NCI-H774 (cell line): Measurements from ENCODE around the gene CXCL12.

Experiments used
- DNase-seq: peaks from one replicate; lab custom pipeline; 2025; lab: John Stamatoyannopoulos, UW

The CXCL12 gene

GRCh38 chr10:44362866-44363711 lies 21.8 kb downstream of the CXCL12 start:
- no peak for DNase-seq

GRCh38 chr10:44361109-44361508 lies 23.8 kb downstream of the CXCL12 start:
- DNase-seq, result no peak

- no peak for DNase-seq
Observed at GRCh38 chr10:44358080-44358771, 26.7 kb downstream of the CXCL12 start.

- no peak for DNase-seq
Observed at GRCh38 chr10:44357023-44357540, 27.8 kb downstream of the CXCL12 start.

- no peak for DNase-seq
Observed at GRCh38 chr10:44356139-44357022, 28.5 kb downstream of the CXCL12 start.

DNA sequence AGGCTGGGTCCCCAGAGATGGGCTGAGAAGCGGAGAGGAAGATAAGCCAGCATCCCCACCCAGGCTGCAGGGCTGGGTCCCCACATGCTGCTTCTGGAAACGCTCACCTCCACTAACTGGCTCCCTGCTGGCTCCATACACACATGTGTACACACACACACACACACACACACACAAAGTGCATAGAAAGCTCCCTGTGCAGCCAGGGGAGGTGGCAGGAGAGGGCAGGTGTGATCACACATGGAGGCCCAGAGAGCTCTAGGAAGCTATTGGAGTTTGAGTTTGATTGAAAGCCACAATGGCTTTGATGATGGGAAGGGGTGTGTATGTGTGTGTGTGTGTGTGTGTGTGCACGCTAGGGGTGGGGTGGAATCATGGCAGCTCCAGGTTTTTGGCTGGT lies 29.3 kb downstream of the CXCL12 start:
- no peak for DNase-seq

DNA sequence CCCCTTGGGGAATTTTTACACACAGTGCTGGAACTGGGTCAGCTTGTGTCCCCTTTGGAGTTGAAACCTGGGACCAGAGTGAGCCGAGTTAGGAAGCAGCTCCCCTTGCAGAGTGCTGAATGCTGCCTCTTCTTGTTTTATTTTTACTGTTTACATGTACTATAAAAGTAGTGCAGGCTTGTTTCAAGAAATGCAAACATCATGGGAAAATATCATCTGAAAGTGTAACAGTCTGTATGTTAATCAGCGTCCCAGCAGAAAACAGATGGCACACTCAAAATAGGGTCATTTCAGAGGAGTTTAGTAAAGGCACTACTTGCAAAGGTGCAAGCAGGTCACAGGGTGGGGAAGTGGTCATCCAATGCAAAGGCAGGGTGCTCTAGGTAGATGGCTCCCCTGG lies 30.1 kb downstream of the CXCL12 start:
- no peak for DNase-seq

DNA sequence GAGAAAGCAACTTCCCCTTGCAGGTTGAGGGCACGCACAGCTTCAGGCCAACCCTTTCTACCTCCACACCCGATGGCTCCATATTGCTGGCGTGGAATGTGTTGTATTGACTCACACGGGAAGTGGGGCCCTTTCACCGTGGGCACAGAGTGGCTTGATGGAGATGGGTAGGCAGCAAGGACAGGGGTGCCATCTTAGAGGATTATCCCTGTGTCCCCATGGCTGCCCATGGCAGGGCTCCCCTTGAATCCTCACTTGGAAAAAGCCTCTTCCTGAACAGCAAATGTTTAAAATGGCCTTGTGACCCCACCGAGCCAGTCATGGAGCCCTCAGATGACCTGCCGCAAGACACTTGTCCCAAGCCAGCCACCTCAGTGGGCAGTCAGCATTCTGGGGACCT lies 31.2 kb downstream of the CXCL12 start:
- no peak for DNase-seq

DNA sequence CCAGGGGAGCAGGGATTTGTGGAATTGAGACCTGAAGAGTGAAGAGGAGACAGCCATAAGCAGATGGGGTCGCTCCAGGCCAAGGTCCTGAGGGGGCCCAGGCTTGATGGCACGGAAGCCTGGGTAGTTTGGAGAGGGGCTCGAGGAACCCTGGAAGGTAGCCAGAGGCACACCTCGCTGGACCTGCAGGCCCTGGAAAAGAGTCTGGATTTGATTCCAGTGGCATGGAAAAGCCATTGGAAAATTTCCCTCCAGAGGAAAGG lies 31.8 kb downstream of the CXCL12 start:
- DNase-seq, result no peak

- DNase-seq, result no peak
Observed at GRCh38 chr10:44352316-44353127, 32.4 kb downstream of the CXCL12 start.

- no peak for DNase-seq
Observed at GRCh38 chr10:44348496-44348895, 36.4 kb downstream of the CXCL12 start.

- DNase-seq, result no peak
Observed at GRCh38 chr10:44347609-44348400, 37.1 kb downstream of the CXCL12 start.

GRCh38 chr10:44344727-44345126 lies 40.2 kb downstream of the CXCL12 start:
- DNase-seq, result no peak

- no peak for DNase-seq
Observed at GRCh38 chr10:44343843-44344242, 41.1 kb downstream of the CXCL12 start.

DNA sequence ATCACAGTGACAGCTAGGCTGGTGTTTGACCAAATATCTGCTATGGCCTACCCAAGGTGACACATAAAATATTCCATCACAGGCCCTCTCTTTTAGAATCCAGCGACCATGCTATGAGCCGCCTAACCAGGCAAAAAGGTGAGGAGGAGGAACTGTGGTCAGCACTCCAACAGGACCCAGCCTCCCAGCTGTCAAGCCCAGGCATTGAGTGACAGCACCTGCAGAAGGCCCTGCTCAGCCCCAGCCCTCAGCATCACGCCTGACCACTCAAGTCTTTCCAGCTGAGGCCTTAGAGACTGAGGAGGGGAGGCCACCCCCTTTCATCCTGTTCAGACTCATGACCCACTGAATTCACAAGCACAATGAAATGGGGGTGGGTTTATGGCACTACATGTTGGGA lies 43.0 kb downstream of the CXCL12 start:
- DNase-seq, result no peak

- DNase-seq, result no peak
Observed at GRCh38 chr10:44340557-44340956, 44.3 kb downstream of the CXCL12 start.

DNA sequence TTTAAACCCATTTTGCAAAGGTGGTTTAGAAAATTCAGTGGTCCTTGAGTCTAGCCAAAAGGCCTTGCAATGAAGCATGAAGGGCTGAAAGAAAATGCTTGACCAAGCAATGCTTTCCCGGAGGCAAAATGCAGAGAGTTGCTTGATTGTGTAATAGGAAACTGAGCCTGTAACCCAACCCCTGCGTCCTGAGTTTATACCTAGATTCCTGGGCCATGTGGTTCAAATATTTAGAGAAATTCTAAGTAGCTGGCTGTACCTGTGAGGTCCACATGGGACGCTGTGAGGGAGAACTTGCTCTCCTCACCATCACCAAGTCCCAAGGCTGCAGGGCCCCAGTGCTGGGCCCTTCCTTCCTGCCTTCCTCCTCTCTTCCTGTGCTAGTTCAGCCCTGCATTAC lies 45.7 kb downstream of the CXCL12 start:
- no peak for DNase-seq

DNA sequence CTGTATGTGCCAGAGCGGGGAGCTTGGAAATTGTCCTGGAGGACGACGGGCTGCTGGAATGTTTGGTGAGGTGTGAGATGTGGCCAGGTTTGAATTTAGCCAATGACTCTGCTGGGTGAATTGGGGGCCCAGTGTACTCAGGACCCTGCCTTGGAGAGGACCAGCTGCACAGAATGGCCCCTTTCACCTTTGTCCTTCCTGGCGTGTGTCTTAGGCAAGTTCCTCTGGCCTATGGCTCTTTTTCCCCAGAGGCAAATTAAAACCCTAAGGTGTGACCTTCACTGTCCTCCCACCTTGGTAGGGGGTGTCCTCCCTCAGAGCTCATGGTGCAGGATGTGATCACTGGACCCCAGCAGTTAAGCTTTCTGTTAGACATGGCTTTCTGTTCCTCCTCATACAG lies 47.8 kb downstream of the CXCL12 start:
- DNase-seq, result no peak

- DNase-seq, result no peak
Observed at GRCh38 chr10:44335330-44336021, 49.4 kb downstream of the CXCL12 start.

DNA sequence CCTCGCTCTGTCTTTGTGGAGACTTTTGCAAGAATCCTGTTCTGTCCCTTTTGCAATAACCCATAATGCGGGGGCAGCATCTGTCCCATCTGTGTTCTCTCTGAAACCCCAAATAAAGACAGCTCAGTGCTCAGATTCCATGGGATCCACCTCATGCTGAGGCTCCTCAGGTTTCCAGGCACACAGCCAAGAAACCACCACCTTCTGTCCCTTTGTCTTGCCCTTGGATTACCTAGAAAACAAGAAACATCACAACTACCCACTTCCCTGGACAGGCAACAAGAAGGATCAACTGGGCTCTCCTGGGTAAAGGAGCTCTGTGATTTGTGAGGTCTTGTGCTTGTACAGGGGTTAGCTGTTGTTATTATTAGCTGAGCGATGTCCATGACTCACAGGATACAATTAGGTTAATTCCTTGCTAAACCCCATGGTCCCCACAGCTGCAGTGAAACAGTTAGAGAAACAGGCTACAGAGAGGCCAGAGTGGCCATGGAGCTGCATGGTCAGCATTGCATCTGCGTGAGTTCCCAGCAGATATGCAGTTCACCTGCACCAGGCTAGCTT lies 50.2 kb downstream of the CXCL12 start:
- no peak for DNase-seq
